GM23338 (cell line): ENCODE measurements around the gene ZNF419. TPM values are rescaled to one million over a fixed set of nuclear protein-coding genes. Genes with fewer than 3 reads are reported as not detected.
"Not testable (repeated sequence)": the region's sequence is repeated elsewhere in the genome, so short reads cannot be mapped to it uniquely, and the experiment has no call there.

ENCODE experiments used
- ATAC-seq: fragments of 200-7000 bp; cut with Tn5 transposase; 3 replicates; pipeline ENCODE4 v1.9.1; 2020
- DNase-seq: peaks from one replicate; pipeline ENCODE4 v3.0.0-alpha.2; 2015; ENCODE audit warnings: low spot score
- H2AFZ ChIP-seq: fragments of 200-600 bp; sonication (generic); 2 replicates; pipeline ENCODE4 v1.8.0; 2016; ENCODE audit warnings: antibody characterized with exemption, mild to moderate bottlenecking, moderate library complexity
- H3F3A ChIP-seq: fragments of 200-600 bp; sonication (generic); replicated peaks from 2 replicates; pipeline ENCODE4 v1.8.0; 2017; ENCODE audit warnings: antibody characterized with exemption, mixed run types, low read depth
- H3K27ac ChIP-seq: fragments of 200-600 bp; sonication (generic); 2 replicates; pipeline ENCODE4 v1.6.1; 2016; ENCODE audit warnings: low read depth
- H3K27me3 ChIP-seq: fragments of 200-600 bp; sonication (generic); 2 replicates; pipeline ENCODE4 v1.8.0; 2016; ENCODE audit warnings: mild to moderate bottlenecking, mixed run types, moderate library complexity; ENCODE audit not compliant: insufficient read depth
- H3K36me3 ChIP-seq: fragments of 200-600 bp; sonication (generic); 2 replicates; pipeline ENCODE4 v1.8.0; 2016; ENCODE audit warnings: mild to moderate bottlenecking; ENCODE audit not compliant: insufficient read depth
- H3K4me1 ChIP-seq: fragments of 200-600 bp; sonication (generic); 2 replicates; pipeline ENCODE4 v1.8.0; 2016; ENCODE audit warnings: mild to moderate bottlenecking, moderate library complexity; ENCODE audit not compliant: insufficient read depth
- H3K4me2 ChIP-seq: fragments of 200-600 bp; sonication (generic); 2 replicates; pipeline ENCODE4 v1.7.1; 2017; ENCODE audit warnings: mixed run types
- H3K4me3 ChIP-seq: fragments of 200-600 bp; sonication (generic); 2 replicates; pipeline ENCODE4 v1.6.1; 2016; ENCODE audit warnings: mixed run types
- H3K79me2 ChIP-seq: fragments of 200-600 bp; sonication (generic); replicated peaks from 2 replicates; pipeline ENCODE4 v1.8.0; 2017; ENCODE audit warnings: mild to moderate bottlenecking; ENCODE audit not compliant: insufficient read depth
- H3K9me2 ChIP-seq: fragments of 200-600 bp; sonication (generic); 2 replicates; pipeline ENCODE4 v1.8.0; 2017; ENCODE audit not compliant: insufficient read depth
- H4K20me1 ChIP-seq: fragments of 200-600 bp; sonication (generic); replicated peaks from 2 replicates; pipeline ENCODE4 v1.8.0; 2017; ENCODE audit warnings: mild to moderate bottlenecking; ENCODE audit not compliant: insufficient read depth
- H3K27ac Mint-ChIP-seq: 2 replicates; pipeline ENCODE4 v1.8.0; 2020; ENCODE audit warnings: inconsistent platforms, mild to moderate bottlenecking, moderate library complexity, mixed read lengths
- H3K27me3 Mint-ChIP-seq: 3 replicates; pipeline ENCODE4 v1.8.0; 2022; ENCODE audit warnings: low read depth, mild to moderate bottlenecking, moderate library complexity, mixed read lengths, inconsistent platforms; ENCODE audit not compliant: insufficient read depth, poor library complexity
- H3K36me3 Mint-ChIP-seq: 3 replicates; pipeline ENCODE4 v1.8.0; 2021; ENCODE audit warnings: low read depth, mild to moderate bottlenecking, inconsistent platforms, moderate library complexity, mixed read lengths
- H3K4me1 Mint-ChIP-seq: 3 replicates; pipeline ENCODE4 v1.8.0; 2020; ENCODE audit warnings: mild to moderate bottlenecking, inconsistent platforms, mixed read lengths
- H3K4me3 Mint-ChIP-seq: 3 replicates; pipeline ENCODE4 v1.8.0; 2021; ENCODE audit warnings: moderate library complexity, mild to moderate bottlenecking, inconsistent platforms, mixed read lengths
- H3K9me3 Mint-ChIP-seq: 3 replicates; pipeline ENCODE4 v1.8.0; 2020; ENCODE audit warnings: moderate library complexity, mild to moderate bottlenecking, inconsistent platforms, mixed read lengths
- CREB1 ChIP-seq: fragments of 250-450 bp; sonication (Bioruptor Pico); IDR thresholded peaks from 2 replicates; pipeline ENCODE4 v1.5.0; 2020; ENCODE audit warnings: low read depth, mild to moderate bottlenecking, moderate library complexity
- POLR2AphosphoS5 ChIP-seq: IDR thresholded peaks from 2 replicates; pipeline ENCODE4 v1.6.1; 2016; ENCODE audit warnings: antibody characterized with exemption, low read depth
- polyA plus RNA-seq: library from polyadenylated mRNA; unstranded; fragments of >200 nt; fragmentation: Nextera tagmentation; extraction: Ambion mirVana; gene quantifications from 2 replicates; pipeline ENCODE4 v1.2.1, GENCODE V29; 2016
- total RNA-seq: library from RNA; depleted of rRNA; stranded (reverse); fragments of >200 nt; shearing (Covaris generic); gene quantifications from 2 replicates; pipeline ENCODE4 v1.2.3, GENCODE V29; 2014
- TF ChIP-seq, protein P1 (sequence below): IDR thresholded peaks from 2 replicates; pipeline ENCODE4 v1.6.1; 2016; ENCODE audit warnings: antibody characterized with exemption
- TF ChIP-seq, protein P2 (sequence below): fragments of 250-450 bp; sonication (Bioruptor Pico); IDR thresholded peaks from 2 replicates; pipeline ENCODE4 v1.5.0; 2020; ENCODE audit warnings: mild to moderate bottlenecking, moderate library complexity

Gene ZNF419
- total and polyA plus RNA-seq, 2 experiments from 2014 or later, result 5.4 to 11.0 TPM

DNA sequence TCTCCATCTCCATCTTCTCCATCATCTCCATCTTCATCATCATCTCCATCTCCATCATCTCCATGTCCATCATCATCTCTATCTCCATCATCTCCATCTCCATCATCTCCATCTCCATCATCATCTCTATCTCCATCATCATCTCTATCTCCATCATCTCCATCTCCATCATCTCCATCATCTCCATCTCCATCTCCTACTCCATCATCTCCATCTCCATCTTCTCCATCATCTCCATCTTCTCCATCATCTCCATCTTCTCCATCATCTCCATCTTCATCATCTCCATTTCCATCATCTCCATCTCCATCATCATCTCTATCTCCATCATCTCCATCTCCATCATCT is 11.8 kb downstream of the ZNF419 start:
- H3K4me3 ChIP-seq, ATAC-seq, H3K9me3 Mint-ChIP-seq, H3K36me3 ChIP-seq, H3K4me1 Mint-ChIP-seq, H3K27ac Mint-ChIP-seq, H4K20me1 ChIP-seq, H3F3A ChIP-seq, H2AFZ ChIP-seq, H3K4me2 ChIP-seq, H3K27me3 ChIP-seq, DNase-seq, H3K9me2 ChIP-seq, H3K27ac ChIP-seq, H3K27me3 Mint-ChIP-seq, H3K4me1 ChIP-seq: not testable (repeated sequence)
- Mint-ChIP-seq H3K4me3 (peak overlapping the region; percentile 82), H3K36me3 (peaks cover 36% of the 10 kb centered on the region)
- peaks cover 28% of the 10 kb centered on the region for H3K79me2 ChIP-seq

DNA sequence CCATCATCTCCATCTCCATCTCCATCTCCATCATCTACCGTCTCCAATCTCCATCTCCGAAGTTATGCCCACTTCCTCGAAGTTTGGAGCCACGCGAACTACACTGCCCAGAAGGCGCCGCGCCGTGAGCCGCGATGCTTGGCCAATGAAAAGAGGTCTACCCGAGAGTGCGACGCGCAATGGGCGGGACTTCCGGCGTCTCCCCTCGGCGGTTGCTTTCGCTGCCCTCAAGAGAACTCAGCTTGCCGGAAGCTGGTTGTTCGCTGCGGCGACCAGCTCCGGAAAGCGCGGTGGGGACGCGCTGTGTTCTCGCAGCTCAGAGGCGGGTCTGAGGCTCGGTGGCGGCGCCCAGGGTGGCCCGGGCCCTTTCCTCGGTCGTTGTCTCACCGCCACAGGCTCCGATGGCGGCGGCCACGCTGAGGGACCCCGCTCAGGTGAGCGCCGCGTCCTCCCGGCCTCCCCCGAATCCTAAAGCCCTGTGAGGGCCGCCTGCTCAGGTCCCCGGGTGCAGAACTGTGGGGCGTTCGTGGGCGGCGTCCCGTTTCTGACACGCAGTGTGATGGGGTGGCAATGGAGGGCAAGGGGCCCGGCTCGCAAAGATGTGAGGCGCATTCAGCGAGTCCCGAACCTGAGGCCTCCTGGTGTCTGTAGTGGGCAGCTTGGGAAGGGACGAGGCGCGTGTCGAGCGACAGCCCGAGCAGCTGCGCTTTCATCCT is 12.3 kb downstream of the ZNF419 start, which contains the start of gene ZNF773:
Gene ZNF773, plus strand, starts transcription at position 259 of the 716 bp plus-strand sequence. Its CDS starts 143 bp downstream, at position 402.
- not testable (repeated sequence) for H3K4me1 Mint-ChIP-seq, H4K20me1 ChIP-seq, H3K27ac ChIP-seq, H3K27ac Mint-ChIP-seq, H3K9me2 ChIP-seq, H3F3A ChIP-seq, H3K36me3 ChIP-seq, H3K9me3 Mint-ChIP-seq, H3K27me3 Mint-ChIP-seq, H2AFZ ChIP-seq, H3K4me1 ChIP-seq, H3K27me3 ChIP-seq
- Mint-ChIP-seq H3K4me3 (peak within 1 kb of the TSS; percentile 82), H3K36me3 (peaks cover 36% of the 10 kb centered on the region)
- peak within 1 kb of the TSS; percentile 82 for H3K4me2 ChIP-seq
- DNase-seq, result peak; percentile 98
- TF ChIP-seq, protein P1, sequence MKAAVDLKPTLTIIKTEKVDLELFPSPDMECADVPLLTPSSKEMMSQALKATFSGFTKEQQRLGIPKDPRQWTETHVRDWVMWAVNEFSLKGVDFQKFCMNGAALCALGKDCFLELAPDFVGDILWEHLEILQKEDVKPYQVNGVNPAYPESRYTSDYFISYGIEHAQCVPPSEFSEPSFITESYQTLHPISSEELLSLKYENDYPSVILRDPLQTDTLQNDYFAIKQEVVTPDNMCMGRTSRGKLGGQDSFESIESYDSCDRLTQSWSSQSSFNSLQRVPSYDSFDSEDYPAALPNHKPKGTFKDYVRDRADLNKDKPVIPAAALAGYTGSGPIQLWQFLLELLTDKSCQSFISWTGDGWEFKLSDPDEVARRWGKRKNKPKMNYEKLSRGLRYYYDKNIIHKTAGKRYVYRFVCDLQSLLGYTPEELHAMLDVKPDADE, result peak; percentile 84
- peak; percentile 91 for TF ChIP-seq POLR2AphosphoS5
- TF ChIP-seq, protein P2, sequence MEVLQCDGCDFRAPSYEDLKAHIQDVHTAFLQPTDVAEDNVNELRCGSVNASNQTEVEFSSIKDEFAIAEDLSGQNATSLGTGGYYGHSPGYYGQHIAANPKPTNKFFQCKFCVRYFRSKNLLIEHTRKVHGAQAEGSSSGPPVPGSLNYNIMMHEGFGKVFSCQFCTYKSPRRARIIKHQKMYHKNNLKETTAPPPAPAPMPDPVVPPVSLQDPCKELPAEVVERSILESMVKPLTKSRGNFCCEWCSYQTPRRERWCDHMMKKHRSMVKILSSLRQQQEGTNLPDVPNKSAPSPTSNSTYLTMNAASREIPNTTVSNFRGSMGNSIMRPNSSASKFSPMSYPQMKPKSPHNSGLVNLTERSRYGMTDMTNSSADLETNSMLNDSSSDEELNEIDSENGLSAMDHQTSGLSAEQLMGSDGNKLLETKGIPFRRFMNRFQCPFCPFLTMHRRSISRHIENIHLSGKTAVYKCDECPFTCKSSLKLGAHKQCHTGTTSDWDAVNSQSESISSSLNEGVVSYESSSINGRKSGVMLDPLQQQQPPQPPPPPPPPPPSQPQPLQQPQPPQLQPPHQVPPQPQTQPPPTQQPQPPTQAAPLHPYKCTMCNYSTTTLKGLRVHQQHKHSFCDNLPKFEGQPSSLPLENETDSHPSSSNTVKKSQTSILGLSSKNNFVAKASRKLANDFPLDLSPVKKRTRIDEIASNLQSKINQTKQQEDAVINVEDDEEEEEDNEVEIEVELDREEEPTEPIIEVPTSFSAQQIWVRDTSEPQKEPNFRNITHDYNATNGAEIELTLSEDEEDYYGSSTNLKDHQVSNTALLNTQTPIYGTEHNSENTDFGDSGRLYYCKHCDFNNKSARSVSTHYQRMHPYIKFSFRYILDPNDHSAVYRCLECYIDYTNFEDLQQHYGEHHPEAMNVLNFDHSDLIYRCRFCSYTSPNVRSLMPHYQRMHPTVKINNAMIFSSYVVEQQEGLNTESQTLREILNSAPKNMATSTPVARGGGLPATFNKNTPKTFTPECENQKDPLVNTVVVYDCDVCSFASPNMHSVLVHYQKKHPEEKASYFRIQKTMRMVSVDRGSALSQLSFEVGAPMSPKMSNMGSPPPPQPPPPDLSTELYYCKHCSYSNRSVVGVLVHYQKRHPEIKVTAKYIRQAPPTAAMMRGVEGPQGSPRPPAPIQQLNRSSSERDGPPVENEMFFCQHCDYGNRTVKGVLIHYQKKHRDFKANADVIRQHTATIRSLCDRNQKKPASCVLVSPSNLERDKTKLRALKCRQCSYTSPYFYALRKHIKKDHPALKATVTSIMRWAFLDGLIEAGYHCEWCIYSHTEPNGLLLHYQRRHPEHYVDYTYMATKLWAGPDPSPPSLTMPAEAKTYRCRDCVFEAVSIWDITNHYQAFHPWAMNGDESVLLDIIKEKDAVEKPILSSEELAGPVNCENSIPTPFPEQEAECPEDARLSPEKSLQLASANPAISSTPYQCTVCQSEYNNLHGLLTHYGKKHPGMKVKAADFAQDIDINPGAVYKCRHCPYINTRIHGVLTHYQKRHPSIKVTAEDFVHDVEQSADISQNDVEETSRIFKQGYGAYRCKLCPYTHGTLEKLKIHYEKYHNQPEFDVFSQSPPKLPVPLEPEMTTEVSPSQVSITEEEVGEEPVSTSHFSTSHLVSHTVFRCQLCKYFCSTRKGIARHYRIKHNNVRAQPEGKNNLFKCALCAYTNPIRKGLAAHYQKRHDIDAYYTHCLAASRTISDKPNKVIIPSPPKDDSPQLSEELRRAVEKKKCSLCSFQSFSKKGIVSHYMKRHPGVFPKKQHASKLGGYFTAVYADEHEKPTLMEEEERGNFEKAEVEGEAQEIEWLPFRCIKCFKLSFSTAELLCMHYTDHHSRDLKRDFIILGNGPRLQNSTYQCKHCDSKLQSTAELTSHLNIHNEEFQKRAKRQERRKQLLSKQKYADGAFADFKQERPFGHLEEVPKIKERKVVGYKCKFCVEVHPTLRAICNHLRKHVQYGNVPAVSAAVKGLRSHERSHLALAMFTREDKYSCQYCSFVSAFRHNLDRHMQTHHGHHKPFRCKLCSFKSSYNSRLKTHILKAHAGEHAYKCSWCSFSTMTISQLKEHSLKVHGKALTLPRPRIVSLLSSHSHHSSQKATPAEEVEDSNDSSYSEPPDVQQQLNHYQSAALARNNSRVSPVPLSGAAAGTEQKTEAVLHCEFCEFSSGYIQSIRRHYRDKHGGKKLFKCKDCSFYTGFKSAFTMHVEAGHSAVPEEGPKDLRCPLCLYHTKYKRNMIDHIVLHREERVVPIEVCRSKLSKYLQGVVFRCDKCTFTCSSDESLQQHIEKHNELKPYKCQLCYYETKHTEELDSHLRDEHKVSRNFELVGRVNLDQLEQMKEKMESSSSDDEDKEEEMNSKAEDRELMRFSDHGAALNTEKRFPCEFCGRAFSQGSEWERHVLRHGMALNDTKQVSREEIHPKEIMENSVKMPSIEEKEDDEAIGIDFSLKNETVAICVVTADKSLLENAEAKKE (CRISPR knock-in tag), result peak; percentile 51; the same call in 1 of the 2 replicates
- TF ChIP-seq CREB1 (CRISPR knock-in tag), result peak; percentile 85
- H3K79me2 ChIP-seq, result peaks cover 28% of the 10 kb centered on the region
- ATAC-seq, result peak; percentile 98
- peak within 1 kb of the TSS; percentile 71 for H3K4me3 ChIP-seq

DNA sequence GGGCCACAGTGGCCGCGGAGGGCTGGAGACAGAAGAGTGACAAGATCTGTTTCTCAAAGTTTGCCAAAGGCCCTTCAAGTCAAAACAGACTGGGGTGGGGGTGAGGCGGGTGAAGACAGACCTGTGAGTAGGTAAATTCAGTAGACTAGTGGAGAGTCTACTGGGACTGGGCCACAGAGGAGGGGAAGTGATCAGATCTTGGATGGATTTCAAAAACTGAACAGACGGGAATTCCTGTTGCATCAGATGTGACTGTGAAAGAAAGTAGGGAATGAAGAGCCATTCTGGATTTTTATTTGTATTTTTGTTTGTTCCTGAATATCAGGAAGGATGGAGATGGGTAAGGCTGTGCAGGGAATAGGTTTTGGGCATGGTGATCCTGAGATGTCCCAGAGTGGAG is 12.8 kb downstream of the ZNF419 start:
- not testable (repeated sequence) for H3K9me3 Mint-ChIP-seq, H3K27me3 Mint-ChIP-seq, ATAC-seq, H2AFZ ChIP-seq, H4K20me1 ChIP-seq, H3K4me1 Mint-ChIP-seq, H3K9me2 ChIP-seq, H3F3A ChIP-seq, H3K4me1 ChIP-seq, H3K27me3 ChIP-seq, DNase-seq, H3K36me3 ChIP-seq, H3K27ac Mint-ChIP-seq, H3K27ac ChIP-seq
- H3K4me3 ChIP-seq, result peak overlapping the region; percentile 71
- H3K4me2 ChIP-seq, result peak overlapping the region; percentile 82
- Mint-ChIP-seq H3K36me3 (peaks cover 36% of the 10 kb centered on the region), H3K4me3 (peak overlapping the region; percentile 82)
- peaks cover 28% of the 10 kb centered on the region for H3K79me2 ChIP-seq
